DND-41 (cell line): Measurements from ENCODE around the gene ECSCR.

Source experiments
- CTCF ChIP-seq: IDR thresholded peaks from 2 replicates; pipeline ENCODE4 v1.5.1; 2012; ENCODE audit warnings: borderline replicate concordance, low read length, moderate library complexity, mild to moderate bottlenecking; ENCODE audit not compliant: poor library complexity, severe bottlenecking; ENCODE audit errors: extremely low read depth
- EZH2 ChIP-seq: IDR thresholded peaks from 3 replicates; pipeline ENCODE4 v1.6.1; 2012; ENCODE audit warnings: borderline replicate concordance, low read depth, mild to moderate bottlenecking, moderate library complexity, low read length, inconsistent platforms; ENCODE audit not compliant: severe bottlenecking

GRCh38 chr5:139495638-139496435, 33.3 kb upstream of the ECSCR start:
- TF ChIP-seq CTCF, result no peak
- TF ChIP-seq EZH2, result no peak
